WTC11 (cell line): ENCODE results near the gene HDAC8. TPM values are rescaled to one million over a fixed set of nuclear protein-coding genes. Genes with fewer than 3 reads are reported as not detected.

ENCODE experiments used
- ATAC-seq: fragments of 200-7000 bp; cut with Tn5 transposase; 2 replicates; pipeline ENCODE4 v1.10.0; 2021; ENCODE audit warnings: mild to moderate bottlenecking, moderate library complexity
- CTCF ChIA-PET: fragments of 300-600 bp; sonication (Branson Sonifier 250); formaldehyde crosslinking; loops from one replicate; lab custom pipeline; 2021; ENCODE audit warnings: antibody characterized with exemption; lab: Charles Lee
- POLR2A ChIA-PET: fragments of 350-600 bp; sonication (Branson Sonifier 250); formaldehyde crosslinking; loops from one replicate; lab custom pipeline; 2021; ENCODE audit warnings: antibody characterized with exemption; lab: Charles Lee
- DNase-seq: peaks from one replicate; pipeline ENCODE4 v3.0.0; 2021; ENCODE audit warnings: low spot score
- H3K27ac Mint-ChIP-seq: 2 replicates; pipeline ENCODE4 v1.8.0; 2021; ENCODE audit warnings: mixed read lengths
- H3K27me3 Mint-ChIP-seq: 2 replicates; pipeline ENCODE4 v1.8.0; 2021; ENCODE audit warnings: low read depth, mild to moderate bottlenecking, moderate library complexity, mixed read lengths
- H3K36me3 Mint-ChIP-seq: 2 replicates; pipeline ENCODE4 v1.8.0; 2021; ENCODE audit warnings: mixed read lengths
- H3K4me1 Mint-ChIP-seq: 2 replicates; pipeline ENCODE4 v1.8.0; 2022; ENCODE audit warnings: mixed read lengths
- H3K4me3 Mint-ChIP-seq: 2 replicates; pipeline ENCODE4 v1.8.0; 2021; ENCODE audit warnings: mild to moderate bottlenecking, moderate library complexity, mixed read lengths
- H3K9me3 Mint-ChIP-seq: 2 replicates; pipeline ENCODE4 v1.8.0; 2021; ENCODE audit warnings: mixed read lengths
- AR ChIP-seq: fragments of 250-450 bp; sonication (Bioruptor Pico); IDR thresholded peaks from 2 replicates; pipeline ENCODE4 v1.9.0; 2021; ENCODE audit warnings: mild to moderate bottlenecking
- ARID4B ChIP-seq: sonication (generic); formaldehyde crosslinking; IDR thresholded peaks from 2 replicates; pipeline ENCODE4 v1.8.0; 2023; ENCODE audit warnings: missing genetic modification reagents, mild to moderate bottlenecking, borderline replicate concordance
- CBFB ChIP-seq: sonication (generic); formaldehyde crosslinking; IDR thresholded peaks from 2 replicates; pipeline ENCODE4 v1.8.1; 2022; ENCODE audit warnings: mild to moderate bottlenecking, low read depth, missing genetic modification reagents
- CREB1 ChIP-seq: sonication (generic); formaldehyde crosslinking; IDR thresholded peaks from 2 replicates; pipeline ENCODE4 v1.8.0; 2023; ENCODE audit warnings: mild to moderate bottlenecking, missing genetic modification reagents
- E2F5 ChIP-seq: sonication (generic); formaldehyde crosslinking; IDR thresholded peaks from 2 replicates; pipeline ENCODE4 v1.8.1; 2022; ENCODE audit warnings: mild to moderate bottlenecking, moderate library complexity, missing genetic modification reagents
- ELF4 ChIP-seq: sonication (generic); formaldehyde crosslinking; IDR thresholded peaks from 2 replicates; pipeline ENCODE4 v1.8.1; 2022; ENCODE audit warnings: low read depth, mild to moderate bottlenecking, moderate library complexity, missing genetic modification reagents
- GABPB1 ChIP-seq: sonication (generic); formaldehyde crosslinking; IDR thresholded peaks from 2 replicates; pipeline ENCODE4 v1.8.1; 2023; ENCODE audit warnings: mild to moderate bottlenecking, missing genetic modification reagents
- MAX ChIP-seq: sonication (generic); formaldehyde crosslinking; IDR thresholded peaks from 2 replicates; pipeline ENCODE4 v1.8.0; 2022; ENCODE audit warnings: mild to moderate bottlenecking, missing genetic modification reagents
- USF1 ChIP-seq: sonication (generic); formaldehyde crosslinking; IDR thresholded peaks from 2 replicates; pipeline ENCODE4 v1.8.0; 2022; ENCODE audit warnings: mild to moderate bottlenecking, missing genetic modification reagents
- ZBTB43 ChIP-seq: sonication (generic); formaldehyde crosslinking; IDR thresholded peaks from 2 replicates; pipeline ENCODE4 v1.8.1; 2023; ENCODE audit warnings: mild to moderate bottlenecking, missing genetic modification reagents
- ZNF138 ChIP-seq: sonication (generic); formaldehyde crosslinking; conservative IDR thresholded peaks from 2 replicates; pipeline ENCODE4 v1.8.1; 2022; ENCODE audit warnings: mild to moderate bottlenecking, moderate library complexity, missing genetic modification reagents
- ZNF512 ChIP-seq: sonication (generic); formaldehyde crosslinking; IDR thresholded peaks from 2 replicates; pipeline ENCODE4 v1.8.1; 2022; ENCODE audit warnings: missing genetic modification reagents, borderline replicate concordance
- ZNF671 ChIP-seq: fragments of 250-450 bp; sonication (Bioruptor Pico); IDR thresholded peaks from 2 replicates; pipeline ENCODE4 v1.8.0; 2021; ENCODE audit warnings: mild to moderate bottlenecking
- total RNA-seq: library from RNA; stranded (reverse); gene quantifications from 3 replicates; pipeline ENCODE4 v1.2.3, GENCODE V29; 2021

Gene HDAC8
- total RNA-seq, 1 experiment from 2014 or later: 22.5 TPM

- DNase-seq: no peak
Observed at GRCh38 chrX:72539822-72540221, 32.8 kb downstream of the HDAC8 start.

More at GRCh38 chrX:72539822-72540221, 32.8 kb downstream of the HDAC8 start:
- Mint-ChIP-seq H3K27me3 (no peaks in the 10 kb centered on the region), H3K9me3 (no peaks in the 10 kb centered on the region), H3K4me1 (no peaks in the 10 kb centered on the region), H3K36me3 (no peaks in the 10 kb centered on the region; the same call in 1 of the 2 replicates), H3K4me3 (no peak overlapping the region), H3K27ac (no peak overlapping the region)
- ATAC-seq: no peak
- ChIA-PET CTCF (interaction anchor here (0.8 to 2.3 kb wide), 8 partner anchors 9 to 295 kb away, joined by 3 to 28 read pairs (median 4); partner anchors contain the start of gene RPS4X), POLR2A (no interaction called here)
- no peak for TF ChIP-seq USF1 (CRISPR knock-in tag)
- no peak for TF ChIP-seq ARID4B (CRISPR knock-in tag)
- TF ChIP-seq ZNF138 (CRISPR knock-in tag): no peak
- no peak for TF ChIP-seq ZBTB43 (CRISPR knock-in tag)
- TF ChIP-seq CBFB (CRISPR knock-in tag): no peak
- no peak for TF ChIP-seq ELF4 (CRISPR knock-in tag)
- TF ChIP-seq E2F5 (CRISPR knock-in tag): no peak
- no peak for TF ChIP-seq AR
- TF ChIP-seq CREB1: no peak
- no peak for TF ChIP-seq GABPB1 (CRISPR knock-in tag)
- no peak for TF ChIP-seq ZNF671 (CRISPR knock-in tag)
- no peak for TF ChIP-seq MAX (CRISPR knock-in tag)
- no peak for TF ChIP-seq ZNF512 (CRISPR knock-in tag)
